GM23338 (cell line): ENCODE data around the gene PGA3. TPM values are rescaled to one million over a fixed set of nuclear protein-coding genes. Genes with fewer than 3 reads are reported as not detected.
A peak's percentile ranks its signal among the peaks of the same experiment; 100 is the strongest.
"Not testable (repeated sequence)": the region's sequence is repeated elsewhere in the genome, so short reads cannot be mapped to it uniquely, and the experiment has no call there.

Source experiments
- ATAC-seq: fragments of 200-7000 bp; cut with Tn5 transposase; 3 replicates; pipeline ENCODE4 v1.9.1; 2020
- DNase-seq: peaks from one replicate; pipeline ENCODE4 v3.0.0-alpha.2; 2015; ENCODE audit warnings: low spot score
- H2AFZ ChIP-seq: fragments of 200-600 bp; sonication (generic); 2 replicates; pipeline ENCODE4 v1.8.0; 2016; ENCODE audit warnings: antibody characterized with exemption, mild to moderate bottlenecking, moderate library complexity
- H3F3A ChIP-seq: fragments of 200-600 bp; sonication (generic); replicated peaks from 2 replicates; pipeline ENCODE4 v1.8.0; 2017; ENCODE audit warnings: antibody characterized with exemption, mixed run types, low read depth
- H3K27ac ChIP-seq: fragments of 200-600 bp; sonication (generic); 2 replicates; pipeline ENCODE4 v1.6.1; 2016; ENCODE audit warnings: low read depth
- H3K27me3 ChIP-seq: fragments of 200-600 bp; sonication (generic); 2 replicates; pipeline ENCODE4 v1.8.0; 2016; ENCODE audit warnings: mild to moderate bottlenecking, mixed run types, moderate library complexity; ENCODE audit not compliant: insufficient read depth
- H3K36me3 ChIP-seq: fragments of 200-600 bp; sonication (generic); 2 replicates; pipeline ENCODE4 v1.8.0; 2016; ENCODE audit warnings: mild to moderate bottlenecking; ENCODE audit not compliant: insufficient read depth
- H3K4me1 ChIP-seq: fragments of 200-600 bp; sonication (generic); 2 replicates; pipeline ENCODE4 v1.8.0; 2016; ENCODE audit warnings: mild to moderate bottlenecking, moderate library complexity; ENCODE audit not compliant: insufficient read depth
- H3K4me2 ChIP-seq: fragments of 200-600 bp; sonication (generic); 2 replicates; pipeline ENCODE4 v1.7.1; 2017; ENCODE audit warnings: mixed run types
- H3K4me3 ChIP-seq: fragments of 200-600 bp; sonication (generic); 2 replicates; pipeline ENCODE4 v1.6.1; 2016; ENCODE audit warnings: mixed run types
- H3K79me2 ChIP-seq: fragments of 200-600 bp; sonication (generic); replicated peaks from 2 replicates; pipeline ENCODE4 v1.8.0; 2017; ENCODE audit warnings: mild to moderate bottlenecking; ENCODE audit not compliant: insufficient read depth
- H3K9me2 ChIP-seq: fragments of 200-600 bp; sonication (generic); 2 replicates; pipeline ENCODE4 v1.8.0; 2017; ENCODE audit not compliant: insufficient read depth
- H4K20me1 ChIP-seq: fragments of 200-600 bp; sonication (generic); replicated peaks from 2 replicates; pipeline ENCODE4 v1.8.0; 2017; ENCODE audit warnings: mild to moderate bottlenecking; ENCODE audit not compliant: insufficient read depth
- H3K27ac Mint-ChIP-seq: 2 replicates; pipeline ENCODE4 v1.8.0; 2020; ENCODE audit warnings: inconsistent platforms, mild to moderate bottlenecking, moderate library complexity, mixed read lengths
- H3K27me3 Mint-ChIP-seq: 3 replicates; pipeline ENCODE4 v1.8.0; 2022; ENCODE audit warnings: low read depth, mild to moderate bottlenecking, moderate library complexity, mixed read lengths, inconsistent platforms; ENCODE audit not compliant: insufficient read depth, poor library complexity
- H3K36me3 Mint-ChIP-seq: 3 replicates; pipeline ENCODE4 v1.8.0; 2021; ENCODE audit warnings: low read depth, mild to moderate bottlenecking, inconsistent platforms, moderate library complexity, mixed read lengths
- H3K4me1 Mint-ChIP-seq: 3 replicates; pipeline ENCODE4 v1.8.0; 2020; ENCODE audit warnings: mild to moderate bottlenecking, inconsistent platforms, mixed read lengths
- H3K4me3 Mint-ChIP-seq: 3 replicates; pipeline ENCODE4 v1.8.0; 2021; ENCODE audit warnings: moderate library complexity, mild to moderate bottlenecking, inconsistent platforms, mixed read lengths
- H3K9me3 Mint-ChIP-seq: 3 replicates; pipeline ENCODE4 v1.8.0; 2020; ENCODE audit warnings: moderate library complexity, mild to moderate bottlenecking, inconsistent platforms, mixed read lengths
- polyA plus RNA-seq: library from polyadenylated mRNA; unstranded; fragments of >200 nt; fragmentation: Nextera tagmentation; extraction: Ambion mirVana; gene quantifications from 2 replicates; pipeline ENCODE4 v1.2.1, GENCODE V29; 2016
- total RNA-seq: library from RNA; depleted of rRNA; stranded (reverse); fragments of >200 nt; shearing (Covaris generic); gene quantifications from 2 replicates; pipeline ENCODE4 v1.2.3, GENCODE V29; 2014

PGA3 gene
- total and polyA plus RNA-seq, 2 experiments from 2014 or later = 0.37 TPM; not detected in 1

DNA sequence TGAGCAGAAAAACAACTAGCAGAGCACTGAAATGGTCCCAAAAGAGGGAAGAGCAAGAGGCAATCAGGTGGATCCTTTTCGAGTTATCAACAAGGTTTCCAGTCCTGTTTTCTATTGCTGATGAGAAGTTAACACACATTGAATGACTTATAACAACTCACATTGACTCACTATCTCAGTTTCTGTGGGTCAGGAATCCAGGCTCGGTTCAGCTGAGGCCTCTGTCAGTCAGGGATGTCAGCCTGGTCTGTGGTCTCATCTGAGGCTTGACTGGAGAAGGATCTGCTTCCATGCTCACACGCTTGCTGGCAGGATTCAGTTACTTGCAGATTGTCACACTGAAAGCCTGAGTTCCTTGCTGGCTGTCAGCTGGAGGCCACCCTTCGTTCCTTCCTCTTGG, 33.8 kb downstream of the PGA3 start:
- H3K4me1 Mint-ChIP-seq, H3K4me1 ChIP-seq, H3F3A ChIP-seq, H3K27ac Mint-ChIP-seq, H3K9me2 ChIP-seq, ATAC-seq, H3K4me3 Mint-ChIP-seq, H3K4me3 ChIP-seq, H3K36me3 ChIP-seq, H3K27me3 Mint-ChIP-seq, H3K27me3 ChIP-seq, H4K20me1 ChIP-seq, H3K9me3 Mint-ChIP-seq, H3K4me2 ChIP-seq, H3K79me2 ChIP-seq, DNase-seq, H2AFZ ChIP-seq, H3K36me3 Mint-ChIP-seq, H3K27ac ChIP-seq: not testable (repeated sequence)

GRCh38 chr11:61240288-61240687, 37.0 kb downstream of the PGA3 start:
- ATAC-seq, H3K27me3 Mint-ChIP-seq, H3K4me2 ChIP-seq, H3K4me1 Mint-ChIP-seq, H3K27ac ChIP-seq, H3K27me3 ChIP-seq, H3K9me2 ChIP-seq, DNase-seq, H3K4me3 ChIP-seq, H3F3A ChIP-seq, H3K4me1 ChIP-seq, H3K79me2 ChIP-seq, H4K20me1 ChIP-seq, H3K36me3 Mint-ChIP-seq, H3K4me3 Mint-ChIP-seq, H3K9me3 Mint-ChIP-seq, H3K36me3 ChIP-seq, H3K27ac Mint-ChIP-seq: not testable (repeated sequence)
- 0 out of 2 replicates have a peak overlapping the region, but pooled peaks have one; percentile 28 for H2AFZ ChIP-seq

DNA sequence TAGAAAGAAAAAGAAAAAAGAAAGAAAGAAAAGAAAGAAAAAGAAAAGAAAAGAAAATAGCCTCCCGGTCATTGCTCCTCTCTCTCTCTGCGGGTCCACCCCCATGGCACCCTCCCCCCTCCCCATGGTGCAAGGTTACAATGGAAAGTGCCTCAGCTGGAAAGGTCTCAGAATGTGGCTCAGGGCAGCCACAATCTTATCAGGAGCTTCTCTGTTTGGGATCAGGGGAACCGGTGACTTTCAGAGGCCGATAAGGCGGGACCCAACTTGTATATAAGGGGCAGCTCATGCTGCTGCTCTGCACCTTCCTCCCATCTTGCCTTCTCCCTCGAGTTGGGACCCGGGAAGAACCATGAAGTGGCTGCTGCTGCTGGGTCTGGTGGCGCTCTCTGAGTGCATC, 37.6 kb downstream of the PGA3 start, which contains the start of gene PGA5:
TSS of gene PGA5 (plus strand) at position 301 of the 400 bp plus-strand sequence. CDS start at position 353, 52 bp downstream.
- H3K27me3 ChIP-seq, H3K4me3 Mint-ChIP-seq, H3K4me2 ChIP-seq, H3K36me3 ChIP-seq, H3K4me3 ChIP-seq, H3K27ac ChIP-seq, H3K9me3 Mint-ChIP-seq, H3K4me1 Mint-ChIP-seq, H3K79me2 ChIP-seq, H3K9me2 ChIP-seq, H3K36me3 Mint-ChIP-seq, H4K20me1 ChIP-seq, H3K27me3 Mint-ChIP-seq, DNase-seq, H3K27ac Mint-ChIP-seq, H3K4me1 ChIP-seq, H3F3A ChIP-seq: not testable (repeated sequence)
- 0 out of 2 replicates have a peak within 1 kb of the TSS, but pooled peaks have one; percentile 28 for H2AFZ ChIP-seq
- peak; percentile 65 for ATAC-seq

DNA sequence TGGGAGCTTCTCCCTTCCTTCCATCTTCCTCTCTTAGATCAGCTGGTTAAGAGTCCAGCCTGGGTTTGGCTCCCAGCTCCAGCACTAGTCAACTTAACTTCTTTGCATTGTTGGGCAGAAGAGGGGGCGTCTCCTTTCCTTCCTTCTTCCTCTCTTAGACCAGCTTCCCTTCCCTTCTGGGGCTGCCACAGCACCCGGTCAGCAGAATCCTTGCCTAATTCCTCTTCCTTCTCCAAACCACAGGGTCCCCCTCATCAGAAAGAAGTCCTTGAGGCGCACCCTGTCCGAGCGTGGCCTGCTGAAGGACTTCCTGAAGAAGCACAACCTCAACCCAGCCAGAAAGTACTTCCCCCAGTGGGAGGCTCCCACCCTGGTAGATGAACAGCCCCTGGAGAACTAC, 38.2 kb downstream of the PGA3 start:
- H3F3A ChIP-seq, H3K4me1 ChIP-seq, H3K9me3 Mint-ChIP-seq, H3K4me1 Mint-ChIP-seq, H3K4me3 ChIP-seq, H3K36me3 ChIP-seq, H3K36me3 Mint-ChIP-seq, H3K27ac Mint-ChIP-seq, H3K27me3 ChIP-seq, H3K79me2 ChIP-seq, H3K9me2 ChIP-seq, DNase-seq, H3K4me3 Mint-ChIP-seq, H2AFZ ChIP-seq, H3K4me2 ChIP-seq, H4K20me1 ChIP-seq, H3K27me3 Mint-ChIP-seq, H3K27ac ChIP-seq: not testable (repeated sequence)
- peak; percentile 13; the same call in 1 of the 3 replicates for ATAC-seq

DNA sequence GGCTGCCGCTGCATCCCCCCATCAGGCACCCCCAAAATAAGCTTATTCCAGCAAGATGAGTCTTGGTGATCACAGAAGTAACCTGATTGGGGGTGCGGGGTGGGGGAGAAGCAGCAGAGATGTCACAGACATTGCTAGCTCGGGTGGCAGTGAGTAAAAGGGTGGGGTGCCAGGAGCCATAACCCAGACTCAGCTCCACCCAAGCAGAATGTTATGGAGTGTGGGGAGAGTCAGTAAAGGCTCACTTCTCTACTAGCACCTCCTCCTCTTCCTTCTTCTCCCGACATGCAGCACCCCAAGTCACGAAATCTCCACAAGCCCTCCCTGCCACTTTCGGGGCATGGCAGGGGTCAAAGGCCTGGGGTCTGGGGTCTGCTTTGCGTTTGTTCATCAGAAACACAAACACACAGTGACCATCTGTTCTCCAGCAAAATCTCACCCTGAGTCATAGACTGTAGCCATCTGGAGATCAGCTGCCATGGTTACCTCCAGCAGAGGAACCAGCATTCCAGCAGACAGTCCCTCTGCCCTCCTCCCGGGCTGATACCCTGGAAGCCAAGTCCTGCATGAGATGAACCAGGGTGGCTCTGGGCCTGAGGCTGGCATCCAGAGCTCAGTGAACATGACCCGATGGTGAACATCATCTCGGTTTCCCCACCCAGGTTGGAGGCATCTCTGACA, 42.1 kb downstream of the PGA3 start:
- not testable (repeated sequence) for H3K4me1 ChIP-seq, DNase-seq, H3K4me3 Mint-ChIP-seq, H3F3A ChIP-seq, H3K9me2 ChIP-seq, H3K9me3 Mint-ChIP-seq, H3K36me3 ChIP-seq, H3K4me2 ChIP-seq, H3K4me1 Mint-ChIP-seq, H3K4me3 ChIP-seq, H4K20me1 ChIP-seq, H3K27ac ChIP-seq, ATAC-seq, H3K27me3 ChIP-seq, H3K27ac Mint-ChIP-seq, H3K36me3 Mint-ChIP-seq, H3K79me2 ChIP-seq, H2AFZ ChIP-seq, H3K27me3 Mint-ChIP-seq

- not testable (repeated sequence) for H3K36me3 Mint-ChIP-seq, H4K20me1 ChIP-seq, H3K27ac Mint-ChIP-seq, ATAC-seq, H2AFZ ChIP-seq, H3K27ac ChIP-seq, H3K9me2 ChIP-seq, H3K4me1 Mint-ChIP-seq, H3K79me2 ChIP-seq, H3K27me3 ChIP-seq, H3K4me1 ChIP-seq, H3K4me2 ChIP-seq, DNase-seq, H3K9me3 Mint-ChIP-seq, H3K27me3 Mint-ChIP-seq, H3K4me3 ChIP-seq, H3F3A ChIP-seq, H3K36me3 ChIP-seq, H3K4me3 Mint-ChIP-seq
Observed at GRCh38 chr11:61248071-61248470, 44.8 kb downstream of the PGA3 start.

- not testable (repeated sequence) for ATAC-seq, H3K4me2 ChIP-seq, H4K20me1 ChIP-seq, H3K4me1 Mint-ChIP-seq, H2AFZ ChIP-seq, H3K9me3 Mint-ChIP-seq, H3K4me3 ChIP-seq, H3K9me2 ChIP-seq, DNase-seq, H3K79me2 ChIP-seq, H3K27ac ChIP-seq, H3K27ac Mint-ChIP-seq, H3K27me3 ChIP-seq, H3K27me3 Mint-ChIP-seq, H3K4me1 ChIP-seq, H3F3A ChIP-seq, H3K36me3 ChIP-seq, H3K4me3 Mint-ChIP-seq, H3K36me3 Mint-ChIP-seq
Observed at GRCh38 chr11:61249201-61249600, 45.9 kb downstream of the PGA3 start.
